Thoracic aorta (tissue), 2 donors: ENCODE results near the gene TRIP4. TPM values are rescaled to one million over a fixed set of nuclear protein-coding genes. Genes with fewer than 3 reads are reported as not detected.

Experiments used
- ATAC-seq: fragments of 150-250 bp; one replicate; pipeline ENCODE4 v1.8.0; 2017; ENCODE audit warnings: low read depth; ENCODE audit not compliant: insufficient number of reproducible peaks, low FRiP score
- DNase-seq: peaks from one replicate; pipeline ENCODE4 v3.0.0-alpha.2; 2020; ENCODE audit warnings: low spot score
- H3K27ac ChIP-seq, 2 donors: fragments of 200-600 bp; sonication (generic); 1 replicate in 1 of 2; 2 replicates in 1 of 2; pipeline ENCODE4 v1.5.1; 2016; ENCODE audit warnings: mild to moderate bottlenecking in 2 of 2, moderate library complexity in 2 of 2
- H3K27me3 ChIP-seq: fragments of 200-600 bp; sonication (generic); replicated peaks from 2 replicates; pipeline ENCODE4 v1.6.0; 2016; ENCODE audit warnings: mild to moderate bottlenecking; ENCODE audit not compliant: insufficient read depth
- H3K36me3 ChIP-seq: fragments of 200-600 bp; sonication (generic); one replicate; pipeline ENCODE4 v1.5.1; 2016
- H3K4me1 ChIP-seq, 2 donors: fragments of 200-600 bp; sonication (generic); 1 replicate in 1 of 2; 2 replicates in 1 of 2; pipeline versions ENCODE4 v1.5.1 to v1.6.0; 2016; ENCODE audit warnings: low read depth in 2 of 2, mild to moderate bottlenecking in 1 of 2; ENCODE audit not compliant: control insufficient read depth in 1 of 2
- H3K4me3 ChIP-seq: fragments of 200-600 bp; sonication (generic); 2 replicates; pipeline ENCODE4 v1.5.1; 2016; ENCODE audit warnings: mild to moderate bottlenecking
- H3K9me3 ChIP-seq: fragments of 200-600 bp; sonication (generic); 2 replicates; pipeline ENCODE4 v1.5.1; 2016
- total RNA-seq, 2 donors: library from RNA; depleted of rRNA; stranded (reverse); fragments of >200 nt; gene quantifications; one replicate each; pipeline versions ENCODE4 v1.1.0 to v1.2.3, GENCODE V29; 2016
- TF ChIP-seq, protein P1 (sequence below): fragments of 200-600 bp; sonication (generic); IDR thresholded peaks from one replicate; pipeline ENCODE4 v1.5.1; 2019; ENCODE audit warnings: antibody characterized with exemption

Gene TRIP4
- total RNA-seq, 2 donors from 2014 or later, result 11.5 to 29.9 TPM

- Histone ChIP-seq H3K9me3 (no peaks in the 10 kb centered on the region), H3K36me3 (peaks cover 52% of the 10 kb centered on the region), H3K27me3 (no peaks in the 10 kb centered on the region), H3K4me3 (no peak overlapping the region), H3K4me1 (no peaks in the 10 kb centered on the region), H3K27ac (no peak overlapping the region)
- TF ChIP-seq, protein P1, sequence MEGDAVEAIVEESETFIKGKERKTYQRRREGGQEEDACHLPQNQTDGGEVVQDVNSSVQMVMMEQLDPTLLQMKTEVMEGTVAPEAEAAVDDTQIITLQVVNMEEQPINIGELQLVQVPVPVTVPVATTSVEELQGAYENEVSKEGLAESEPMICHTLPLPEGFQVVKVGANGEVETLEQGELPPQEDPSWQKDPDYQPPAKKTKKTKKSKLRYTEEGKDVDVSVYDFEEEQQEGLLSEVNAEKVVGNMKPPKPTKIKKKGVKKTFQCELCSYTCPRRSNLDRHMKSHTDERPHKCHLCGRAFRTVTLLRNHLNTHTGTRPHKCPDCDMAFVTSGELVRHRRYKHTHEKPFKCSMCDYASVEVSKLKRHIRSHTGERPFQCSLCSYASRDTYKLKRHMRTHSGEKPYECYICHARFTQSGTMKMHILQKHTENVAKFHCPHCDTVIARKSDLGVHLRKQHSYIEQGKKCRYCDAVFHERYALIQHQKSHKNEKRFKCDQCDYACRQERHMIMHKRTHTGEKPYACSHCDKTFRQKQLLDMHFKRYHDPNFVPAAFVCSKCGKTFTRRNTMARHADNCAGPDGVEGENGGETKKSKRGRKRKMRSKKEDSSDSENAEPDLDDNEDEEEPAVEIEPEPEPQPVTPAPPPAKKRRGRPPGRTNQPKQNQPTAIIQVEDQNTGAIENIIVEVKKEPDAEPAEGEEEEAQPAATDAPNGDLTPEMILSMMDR, result no peak
- no peak for DNase-seq
- ATAC-seq, result no peak
These were observed 9.2 kb downstream of the TRIP4 start for GRCh38 chr15:64396789-64397188.

GRCh38 chr15:64398575-64398974 is 10.9 kb downstream of the TRIP4 start:
- Histone ChIP-seq H3K4me3 (no peak overlapping the region), H3K36me3 (peaks cover 56% of the 10 kb centered on the region), H3K9me3 (no peaks in the 10 kb centered on the region), H3K27ac (no peak overlapping the region), H3K4me1 (no peaks in the 10 kb centered on the region), H3K27me3 (no peaks in the 10 kb centered on the region)
- TF ChIP-seq, protein P1, result no peak
- ATAC-seq, result no peak
- no peak for DNase-seq

GRCh38 chr15:64400583-64400982 is 12.9 kb downstream of the TRIP4 start:
- no peaks in the 10 kb centered on the region for H3K27me3 ChIP-seq
- peaks cover 55% of the 10 kb centered on the region for H3K36me3 ChIP-seq
- H3K27ac ChIP-seq, result no peak overlapping the region
- H3K4me1 ChIP-seq, result no peaks in the 10 kb centered on the region
- ATAC-seq (no peak), DNase-seq (no peak)
- no peaks in the 10 kb centered on the region for H3K9me3 ChIP-seq
- H3K4me3 ChIP-seq, result no peak overlapping the region
- TF ChIP-seq, protein P1, result no peak

GRCh38 chr15:64412216-64412615 is 24.6 kb downstream of the TRIP4 start:
- ATAC-seq (no peak), DNase-seq (no peak)
- peaks cover 37% of the 10 kb centered on the region for H3K36me3 ChIP-seq
- TF ChIP-seq, protein P1, result no peak
- no peaks in the 10 kb centered on the region for H3K27me3 ChIP-seq
- H3K4me3 ChIP-seq, result no peak overlapping the region
- H3K9me3 ChIP-seq, result no peaks in the 10 kb centered on the region
- no peak overlapping the region for H3K27ac ChIP-seq
- no peaks in the 10 kb centered on the region for H3K4me1 ChIP-seq

- DNase-seq (no peak), ATAC-seq (no peak)
- H3K9me3 ChIP-seq, result no peaks in the 10 kb centered on the region
- TF ChIP-seq, protein P1, result no peak
- no peaks in the 10 kb centered on the region for H3K4me1 ChIP-seq
- no peaks in the 10 kb centered on the region for H3K27me3 ChIP-seq
- H3K27ac ChIP-seq, result no peak overlapping the region
- peaks cover 38% of the 10 kb centered on the region for H3K36me3 ChIP-seq
- no peak overlapping the region for H3K4me3 ChIP-seq
These were observed 35.1 kb downstream of the TRIP4 start for GRCh38 chr15:64422697-64423096.
